ENCODE data around the gene MAFF.

MAFF gene

DNA sequence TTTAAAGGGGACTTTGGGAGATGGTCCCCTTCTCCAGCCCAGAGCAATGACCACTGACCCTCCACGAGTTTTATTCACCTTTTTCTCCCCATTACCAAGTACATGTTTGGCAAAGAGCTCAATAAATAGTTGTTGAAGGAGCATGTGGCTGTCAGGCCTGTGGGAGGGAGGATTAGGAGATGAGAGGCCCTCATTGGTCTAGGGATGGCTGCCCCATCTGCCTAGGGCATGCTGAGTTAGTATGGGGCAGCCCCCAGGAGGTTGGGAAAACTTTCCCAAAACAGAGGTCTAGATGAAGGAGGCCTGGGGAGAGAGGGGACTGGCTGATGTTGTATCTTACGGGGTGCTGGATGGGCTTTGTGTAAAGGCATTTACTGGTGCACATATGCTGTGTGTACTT, 10.6 kb downstream of the MAFF start:
- Histone ChIP-seq H3K27me3 (ENCODE audit: insufficient read depth, low read length, poor library complexity) (no peaks in the 10 kb centered on the region), H3K4me3 (ENCODE audit: low read depth in 1 of 2, low read length in 2 of 2) (no peak overlapping the region), H3K27ac (ENCODE audit: low read length) (no peak overlapping the region), H3K36me3 (ENCODE audit: insufficient read depth, low read length) (no peaks in the 10 kb centered on the region; the same call in 1 of the 2 replicates), H2AFZ (ENCODE audit: low read depth, low read length) (no peak overlapping the region), H3K9ac (ENCODE audit: low read depth, low read length) (no peak overlapping the region), H3K9me3 (ENCODE audit: insufficient read depth, low read length, severe bottlenecking) (no peaks in the 10 kb centered on the region), H3K4me1 (ENCODE audit: insufficient read depth, low read length) (no peaks in the 10 kb centered on the region), H3K79me2 (ENCODE audit: insufficient read depth, low read length) (no peaks in the 10 kb centered on the region), H3K4me2 (ENCODE audit: insufficient read depth, low read length) (no peak overlapping the region), H4K20me1 (ENCODE audit: insufficient read depth, low read length) (peaks cover 6% of the 10 kb centered on the region; the same call in 1 of the 2 replicates)
- TF ChIP-seq EZH2 (IDR thresholded peaks at IDR 0.05; ENCODE audit: borderline replicate concordance, low read depth, low read length, severe bottlenecking), result no peak
- TF ChIP-seq, protein P1, sequence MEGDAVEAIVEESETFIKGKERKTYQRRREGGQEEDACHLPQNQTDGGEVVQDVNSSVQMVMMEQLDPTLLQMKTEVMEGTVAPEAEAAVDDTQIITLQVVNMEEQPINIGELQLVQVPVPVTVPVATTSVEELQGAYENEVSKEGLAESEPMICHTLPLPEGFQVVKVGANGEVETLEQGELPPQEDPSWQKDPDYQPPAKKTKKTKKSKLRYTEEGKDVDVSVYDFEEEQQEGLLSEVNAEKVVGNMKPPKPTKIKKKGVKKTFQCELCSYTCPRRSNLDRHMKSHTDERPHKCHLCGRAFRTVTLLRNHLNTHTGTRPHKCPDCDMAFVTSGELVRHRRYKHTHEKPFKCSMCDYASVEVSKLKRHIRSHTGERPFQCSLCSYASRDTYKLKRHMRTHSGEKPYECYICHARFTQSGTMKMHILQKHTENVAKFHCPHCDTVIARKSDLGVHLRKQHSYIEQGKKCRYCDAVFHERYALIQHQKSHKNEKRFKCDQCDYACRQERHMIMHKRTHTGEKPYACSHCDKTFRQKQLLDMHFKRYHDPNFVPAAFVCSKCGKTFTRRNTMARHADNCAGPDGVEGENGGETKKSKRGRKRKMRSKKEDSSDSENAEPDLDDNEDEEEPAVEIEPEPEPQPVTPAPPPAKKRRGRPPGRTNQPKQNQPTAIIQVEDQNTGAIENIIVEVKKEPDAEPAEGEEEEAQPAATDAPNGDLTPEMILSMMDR (IDR thresholded peaks at IDR 0.05; ENCODE audit: borderline replicate concordance, extremely low read depth, low read length, poor library complexity, severe bottlenecking), result no peak
- DNase-seq (no peak), ATAC-seq (ENCODE audit: insufficient read depth, low read depth) (no peak)

DNA sequence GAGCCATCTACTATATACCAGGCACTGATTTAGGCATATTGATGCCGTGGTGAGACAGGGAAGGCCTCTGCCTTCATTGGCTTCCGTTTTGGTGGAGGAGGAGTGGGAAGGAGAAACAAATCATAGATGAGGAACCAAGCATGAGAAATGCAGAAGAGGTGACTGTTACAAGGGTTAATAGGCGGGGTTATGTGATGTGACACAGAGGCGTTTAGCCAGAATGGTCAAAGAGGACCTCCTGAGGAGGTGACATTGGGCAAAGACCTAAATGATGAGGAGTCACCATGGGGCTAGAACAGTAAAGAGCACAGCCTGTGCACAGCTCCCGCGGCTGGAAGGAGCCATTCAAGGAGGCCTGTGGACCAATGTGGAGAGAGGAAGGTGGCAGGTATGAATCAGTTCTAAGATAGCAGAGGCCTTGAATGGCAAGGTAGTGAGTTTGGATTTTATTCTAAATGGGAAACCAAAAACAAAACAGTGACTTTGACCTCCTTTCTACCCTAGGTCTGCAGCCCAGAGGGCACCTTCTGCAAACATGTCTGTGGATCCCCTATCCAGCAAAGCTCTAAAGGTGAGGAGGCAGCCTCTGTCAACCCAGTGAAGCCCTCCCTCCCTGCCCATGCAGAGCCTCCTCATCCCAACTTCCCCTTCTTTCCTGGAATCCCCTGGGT, 11.7 kb downstream of the MAFF start:
- no peak overlapping the region for H3K4me3 ChIP-seq (ENCODE audit: low read depth in 1 of 2, low read length in 2 of 2)
- no peak overlapping the region for H2AFZ ChIP-seq (ENCODE audit: low read depth, low read length)
- no peak overlapping the region for H3K27ac ChIP-seq (ENCODE audit: low read length)
- no peak for TF ChIP-seq EZH2 (IDR thresholded peaks at IDR 0.05; ENCODE audit: borderline replicate concordance, low read depth, low read length, severe bottlenecking)
- TF ChIP-seq, protein P1 (IDR thresholded peaks at IDR 0.05; ENCODE audit: borderline replicate concordance, extremely low read depth, low read length, poor library complexity, severe bottlenecking), result no peak
- H3K27me3 ChIP-seq (ENCODE audit: insufficient read depth, low read length, poor library complexity), result no peaks in the 10 kb centered on the region
- no peak for DNase-seq
- no peak overlapping the region for H3K9ac ChIP-seq (ENCODE audit: low read depth, low read length)
- H3K36me3 ChIP-seq (ENCODE audit: insufficient read depth, low read length), result no peaks in the 10 kb centered on the region; the same call in 1 of the 2 replicates
- ATAC-seq (ENCODE audit: insufficient read depth, low read depth), result no peak
- peaks cover 6% of the 10 kb centered on the region; the same call in 1 of the 2 replicates for H4K20me1 ChIP-seq (ENCODE audit: insufficient read depth, low read length)
- no peaks in the 10 kb centered on the region for H3K4me1 ChIP-seq (ENCODE audit: insufficient read depth, low read length)
- no peaks in the 10 kb centered on the region for H3K79me2 ChIP-seq (ENCODE audit: insufficient read depth, low read length)
- no peak overlapping the region for H3K4me2 ChIP-seq (ENCODE audit: insufficient read depth, low read length)
- H3K9me3 ChIP-seq (ENCODE audit: insufficient read depth, low read length, severe bottlenecking), result no peaks in the 10 kb centered on the region

DNA sequence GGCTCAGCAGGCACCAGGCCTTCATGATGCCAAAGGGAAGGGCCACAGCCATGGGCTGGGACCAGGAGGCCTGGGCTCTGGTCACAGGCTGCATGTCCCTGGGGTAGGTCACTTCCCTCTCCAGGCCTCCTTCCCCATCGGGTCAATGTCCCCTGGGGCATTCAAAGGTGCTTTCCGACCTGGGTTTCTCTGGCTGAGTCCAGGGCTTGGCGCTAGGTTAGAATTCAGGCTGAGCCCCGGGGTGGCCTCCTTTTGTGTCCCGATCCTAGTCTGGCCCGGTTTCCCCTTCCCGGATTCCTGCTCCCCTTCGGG, 12.2 kb downstream of the MAFF start:
- H4K20me1 ChIP-seq (ENCODE audit: insufficient read depth, low read length), result peaks cover 6% of the 10 kb centered on the region; the same call in 1 of the 2 replicates
- H3K4me2 ChIP-seq (ENCODE audit: insufficient read depth, low read length), result no peak overlapping the region
- no peak overlapping the region for H3K4me3 ChIP-seq (ENCODE audit: low read depth in 1 of 2, low read length in 2 of 2)
- TF ChIP-seq EZH2 (IDR thresholded peaks at IDR 0.05; ENCODE audit: borderline replicate concordance, low read depth, low read length, severe bottlenecking), result no peak
- TF ChIP-seq, protein P1 (IDR thresholded peaks at IDR 0.05; ENCODE audit: borderline replicate concordance, extremely low read depth, low read length, poor library complexity, severe bottlenecking), result no peak
- H3K27ac ChIP-seq (ENCODE audit: low read length), result no peak overlapping the region
- no peak overlapping the region for H2AFZ ChIP-seq (ENCODE audit: low read depth, low read length)
- H3K9ac ChIP-seq (ENCODE audit: low read depth, low read length), result no peak overlapping the region
- no peak for DNase-seq
- H3K9me3 ChIP-seq (ENCODE audit: insufficient read depth, low read length, severe bottlenecking), result no peaks in the 10 kb centered on the region
- H3K79me2 ChIP-seq (ENCODE audit: insufficient read depth, low read length), result no peaks in the 10 kb centered on the region
- H3K27me3 ChIP-seq (ENCODE audit: insufficient read depth, low read length, poor library complexity), result no peaks in the 10 kb centered on the region
- no peaks in the 10 kb centered on the region for H3K4me1 ChIP-seq (ENCODE audit: insufficient read depth, low read length)
- no peaks in the 10 kb centered on the region; the same call in 1 of the 2 replicates for H3K36me3 ChIP-seq (ENCODE audit: insufficient read depth, low read length)
- ATAC-seq (ENCODE audit: insufficient read depth, low read depth), result no peak
